HG03457 (cell line): Measurements from ENCODE around the gene TEX28.
"Not testable (repeated sequence)": the region's sequence is repeated elsewhere in the genome, so short reads cannot be mapped to it uniquely, and the experiment has no call there.

Source experiments
- ATAC-seq: cut with Tn5 transposase; IDR thresholded peaks from one replicate; pipeline ENCODE4 v1.9.1; 2021; ENCODE audit warnings: moderate number of reproducible peaks; ENCODE audit not compliant: unreplicated experiment

Gene TEX28

DNA sequence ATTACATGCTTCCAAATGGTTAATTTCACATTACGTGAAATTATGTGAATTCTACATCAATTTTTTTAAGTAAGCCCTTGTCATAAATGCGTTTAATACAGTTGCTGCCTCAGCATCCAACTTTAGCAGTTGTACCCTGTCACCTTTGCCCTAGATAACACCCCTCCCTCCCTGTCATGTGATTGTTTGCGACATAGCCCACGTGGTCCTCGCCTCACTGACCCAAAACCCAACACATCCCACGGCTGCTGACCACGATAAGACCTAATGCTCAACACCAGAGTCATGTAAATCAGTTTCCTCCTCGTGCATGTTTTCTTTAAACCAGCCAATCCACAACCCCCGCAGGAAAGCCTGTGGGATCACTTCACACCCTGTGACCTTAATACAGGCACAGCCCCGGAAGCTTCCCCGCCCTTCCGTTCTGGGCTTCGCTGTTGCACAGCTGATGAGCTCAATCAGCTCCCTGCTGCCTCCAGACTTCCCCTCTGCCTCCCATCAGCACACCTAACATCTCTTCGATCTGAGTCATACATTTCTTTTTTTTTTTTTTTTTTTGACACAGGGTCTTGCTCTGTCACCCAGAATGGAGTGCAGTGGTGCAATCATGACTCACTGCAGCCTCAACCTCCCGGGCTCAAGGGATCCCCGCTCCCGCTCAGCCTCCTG, 47.4 kb downstream of the TEX28 start:
- not testable (repeated sequence) for ATAC-seq

DNA sequence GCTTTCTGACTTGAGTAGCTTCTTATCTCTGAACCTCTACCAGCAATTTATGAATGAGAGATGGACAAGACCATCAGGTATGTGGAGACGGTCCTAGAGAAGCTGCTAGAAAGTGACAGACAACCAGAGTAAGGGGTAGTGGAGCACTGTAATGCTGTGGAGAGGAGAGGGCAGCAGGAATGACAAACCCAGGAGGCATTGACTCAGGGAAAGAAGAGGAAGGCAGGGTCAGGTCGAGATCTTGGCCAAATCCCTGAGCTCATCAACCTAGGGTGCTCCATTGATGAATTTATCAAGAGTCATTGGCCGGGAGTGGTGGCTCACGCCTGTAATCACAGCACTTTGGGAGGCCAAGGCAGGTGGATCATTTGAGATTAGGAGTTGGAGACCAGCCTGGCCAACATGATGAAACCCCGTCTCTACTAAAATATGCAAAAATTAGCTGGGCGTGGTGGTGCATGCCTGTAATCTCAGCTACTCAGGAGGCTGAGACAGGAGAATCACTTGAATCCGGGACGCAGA, 54.9 kb downstream of the TEX28 start:
- not testable (repeated sequence) for ATAC-seq

DNA sequence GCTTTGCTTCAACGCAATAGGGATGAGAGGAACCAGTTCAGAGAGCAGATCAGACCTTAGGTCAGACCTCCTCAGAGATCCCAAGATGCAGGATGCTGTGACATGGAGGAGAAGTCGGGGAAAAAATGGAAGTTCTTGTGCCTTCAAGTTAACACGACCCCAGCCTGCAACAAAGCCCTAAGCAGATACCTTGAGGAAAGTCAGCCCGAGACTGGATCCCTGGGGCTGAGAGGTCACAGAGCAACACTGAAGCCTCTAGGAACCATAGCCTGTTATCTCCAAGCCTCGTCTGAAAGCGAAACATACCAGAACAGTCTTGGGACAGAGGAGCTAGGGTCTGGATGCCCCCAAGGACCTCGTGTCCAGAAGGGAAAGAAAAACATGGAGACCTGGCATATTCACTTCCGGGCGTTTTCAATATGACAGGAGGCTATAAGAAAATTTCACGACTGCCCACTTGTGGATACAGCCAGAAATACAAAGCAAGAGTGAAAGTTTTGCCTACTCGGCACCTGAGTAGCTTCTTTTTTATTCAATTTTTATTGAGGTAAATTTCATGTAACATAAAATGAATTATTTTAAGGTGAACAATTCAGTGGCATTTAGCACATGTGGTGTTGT, 55.9 kb downstream of the TEX28 start:
- ATAC-seq = not testable (repeated sequence)

DNA sequence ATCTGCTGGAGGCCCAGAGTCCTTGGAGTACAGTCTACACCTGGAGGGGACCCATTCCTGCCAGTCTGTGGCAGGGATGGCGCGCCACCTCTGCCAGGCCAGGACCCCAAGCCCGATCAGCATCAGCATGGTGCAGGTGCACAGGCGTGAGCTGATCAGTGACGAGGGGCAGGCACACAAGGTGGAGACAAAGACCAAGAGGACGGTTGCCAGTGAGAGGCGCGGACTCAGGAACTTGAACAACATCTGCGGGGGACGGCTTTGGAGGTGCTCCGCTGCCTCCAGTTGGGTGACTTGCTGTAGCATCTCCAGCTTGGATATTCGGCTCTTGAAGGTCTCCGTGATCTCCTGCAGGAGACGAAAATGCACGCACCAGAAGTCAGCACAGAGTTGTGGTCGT, 61.3 kb downstream of the TEX28 start:
- not testable (repeated sequence) for ATAC-seq

DNA sequence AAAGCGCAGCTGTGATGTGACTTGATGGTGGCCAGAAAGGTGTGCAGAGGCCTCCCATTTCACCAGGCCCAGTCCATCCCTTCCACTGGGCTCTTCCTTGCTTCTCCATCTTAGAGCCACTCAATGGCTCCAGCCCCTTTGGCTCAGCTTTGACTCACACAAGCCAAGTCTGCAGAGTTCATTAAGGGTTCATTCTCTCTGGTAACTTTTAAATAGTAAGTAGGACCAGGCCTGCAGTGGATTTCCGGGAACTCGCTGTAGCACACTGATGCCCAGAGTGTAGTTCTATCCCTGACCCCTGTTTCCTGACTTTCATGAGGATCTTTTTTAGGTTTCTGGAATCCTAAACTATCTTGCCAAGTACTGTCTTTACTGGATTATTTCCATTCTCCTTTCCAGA, 63.5 kb downstream of the TEX28 start:
- not testable (repeated sequence) for ATAC-seq

DNA sequence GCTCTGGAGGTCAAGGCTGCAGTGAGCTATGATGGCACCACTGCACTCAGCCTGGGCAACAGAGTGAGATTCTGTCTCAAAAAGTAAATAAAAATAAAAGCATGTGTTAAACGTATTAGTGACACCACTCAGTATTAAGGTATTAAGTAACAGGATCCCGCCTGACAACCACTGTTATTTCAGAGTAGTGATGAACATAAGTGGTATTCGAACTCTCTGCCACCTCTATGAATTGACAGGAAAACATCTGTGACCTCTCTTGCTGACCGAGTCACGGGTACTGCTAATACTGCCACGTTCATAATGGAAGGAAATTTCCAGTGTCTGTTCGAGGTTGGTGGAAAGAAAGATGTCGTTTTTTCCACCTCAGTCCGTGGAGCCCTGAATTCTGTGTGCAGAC, 68.2 kb downstream of the TEX28 start:
- not testable (repeated sequence) for ATAC-seq

DNA sequence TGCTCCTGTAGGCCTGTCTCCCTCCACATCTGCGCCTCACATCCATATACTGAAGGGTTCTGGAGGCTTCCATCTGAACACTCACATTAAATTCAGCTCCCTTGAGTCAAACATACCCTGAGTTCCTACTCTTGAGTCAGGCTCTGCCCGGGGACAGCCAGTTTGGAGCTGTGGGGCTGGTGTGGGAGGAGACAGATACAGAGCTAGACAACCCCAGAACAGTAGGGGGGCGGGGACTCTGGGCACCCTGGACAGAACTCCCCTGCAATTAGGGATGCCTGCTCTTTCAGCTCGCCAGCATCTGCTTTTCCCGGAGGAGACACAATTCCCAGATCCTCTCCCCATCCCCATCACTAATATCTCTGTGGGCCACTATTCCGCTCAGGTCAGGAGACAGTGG, 69.6 kb downstream of the TEX28 start:
- ATAC-seq = not testable (repeated sequence)
